Amygdala (tissue), 56 donors: ENCODE data around the gene PRKCH.

ENCODE experiments used
- DNase-seq, 56 donors: peaks; one replicate each; lab custom pipeline; 2025; lab: John Stamatoyannopoulos, UW

Gene PRKCH

GRCh38 chr14:61360796-61361525, 39.6 kb downstream of the PRKCH start:
- DNase-seq, result no peak

GRCh38 chr14:61362072-61362750, 40.8 kb downstream of the PRKCH start:
- no peak for DNase-seq

GRCh38 chr14:61364243-61364642, 42.9 kb downstream of the PRKCH start:
- DNase-seq, result no peak

GRCh38 chr14:61365667-61366212, 44.4 kb downstream of the PRKCH start:
- DNase-seq, result no peak

GRCh38 chr14:61368114-61368710, 46.8 kb downstream of the PRKCH start:
- DNase-seq, result no peak

GRCh38 chr14:61368781-61369453, 47.5 kb downstream of the PRKCH start:
- DNase-seq, result no peak

- DNase-seq, result no peak
Observed at GRCh38 chr14:61369454-61369810, 48.1 kb downstream of the PRKCH start.

- DNase-seq, result no peak
Observed at GRCh38 chr14:61372379-61372778, 51.0 kb downstream of the PRKCH start.

GRCh38 chr14:61372842-61373555, 51.6 kb downstream of the PRKCH start:
- no peak for DNase-seq

GRCh38 chr14:61374284-61374683, 52.9 kb downstream of the PRKCH start:
- DNase-seq, result no peak

- DNase-seq, result no peak
Observed at GRCh38 chr14:61375218-61375617, 53.8 kb downstream of the PRKCH start.

GRCh38 chr14:61376314-61376713, 54.9 kb downstream of the PRKCH start:
- DNase-seq, result no peak

- DNase-seq, result no peak
Observed at GRCh38 chr14:61377749-61378148, 56.4 kb downstream of the PRKCH start.

GRCh38 chr14:61379639-61380184, 58.3 kb downstream of the PRKCH start:
- DNase-seq, result no peak

- no peak for DNase-seq
Observed at GRCh38 chr14:61380984-61381383, 59.6 kb downstream of the PRKCH start.

GRCh38 chr14:61381553-61381952, 60.2 kb downstream of the PRKCH start:
- DNase-seq, result no peak

- no peak for DNase-seq
Observed at GRCh38 chr14:61382842-61383241, 61.5 kb downstream of the PRKCH start.

- no peak for DNase-seq
Observed at GRCh38 chr14:61385002-61385685, 63.8 kb downstream of the PRKCH start.

GRCh38 chr14:61386173-61386772, 64.9 kb downstream of the PRKCH start:
- DNase-seq, result no peak
